GM18499 (cell line): ENCODE data around the gene P4HA2.

Experiments
- ATAC-seq: cut with Tn5 transposase; IDR thresholded peaks from one replicate; pipeline ENCODE4 v1.9.1; 2021; ENCODE audit warnings: moderate number of reproducible peaks; ENCODE audit not compliant: insufficient read depth, unreplicated experiment

Gene P4HA2

GRCh38 chr5:132265336-132266030 is 37.8 kb upstream of the P4HA2 start:
- no peak for ATAC-seq

DNA sequence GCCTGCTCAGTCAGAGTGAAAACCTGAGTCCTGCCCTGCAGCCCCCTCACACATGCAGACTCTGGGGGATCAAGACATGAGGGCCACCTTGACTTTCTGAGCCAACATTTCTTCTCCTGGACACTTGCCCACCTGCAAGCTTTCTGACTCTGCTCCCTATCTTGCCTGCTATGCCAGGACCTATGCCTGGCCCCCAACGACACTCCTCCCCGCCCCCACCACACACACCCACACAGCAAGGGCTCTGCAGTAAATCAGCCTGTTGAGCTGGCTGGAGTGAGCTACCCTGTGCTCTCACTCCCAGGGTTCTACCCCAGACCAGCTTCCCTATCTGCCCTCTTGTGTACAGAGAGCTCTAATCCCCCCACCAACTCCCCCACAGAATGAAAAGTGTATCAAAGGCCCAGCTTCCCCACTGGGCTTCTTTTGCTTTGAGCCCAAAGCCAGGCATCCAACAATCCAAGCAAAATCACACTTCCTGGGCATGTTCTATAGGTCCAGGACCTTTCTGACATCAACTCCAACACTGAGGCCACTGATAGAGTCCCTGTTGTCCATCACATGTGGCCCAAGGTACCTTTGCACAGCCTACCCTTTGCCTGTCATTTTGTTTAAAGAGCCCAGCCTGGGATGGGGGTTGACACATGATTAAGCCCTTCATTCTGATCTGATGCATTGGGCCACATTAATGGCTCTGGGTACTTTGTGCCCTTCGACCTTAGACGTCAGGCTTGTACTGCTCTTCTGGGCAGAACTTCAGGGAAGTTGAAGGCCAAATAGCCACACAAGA is 37.1 kb upstream of the P4HA2 start:
- ATAC-seq, result no peak

GRCh38 chr5:132263548-132264261 is 36.1 kb upstream of the P4HA2 start:
- no peak for ATAC-seq

DNA sequence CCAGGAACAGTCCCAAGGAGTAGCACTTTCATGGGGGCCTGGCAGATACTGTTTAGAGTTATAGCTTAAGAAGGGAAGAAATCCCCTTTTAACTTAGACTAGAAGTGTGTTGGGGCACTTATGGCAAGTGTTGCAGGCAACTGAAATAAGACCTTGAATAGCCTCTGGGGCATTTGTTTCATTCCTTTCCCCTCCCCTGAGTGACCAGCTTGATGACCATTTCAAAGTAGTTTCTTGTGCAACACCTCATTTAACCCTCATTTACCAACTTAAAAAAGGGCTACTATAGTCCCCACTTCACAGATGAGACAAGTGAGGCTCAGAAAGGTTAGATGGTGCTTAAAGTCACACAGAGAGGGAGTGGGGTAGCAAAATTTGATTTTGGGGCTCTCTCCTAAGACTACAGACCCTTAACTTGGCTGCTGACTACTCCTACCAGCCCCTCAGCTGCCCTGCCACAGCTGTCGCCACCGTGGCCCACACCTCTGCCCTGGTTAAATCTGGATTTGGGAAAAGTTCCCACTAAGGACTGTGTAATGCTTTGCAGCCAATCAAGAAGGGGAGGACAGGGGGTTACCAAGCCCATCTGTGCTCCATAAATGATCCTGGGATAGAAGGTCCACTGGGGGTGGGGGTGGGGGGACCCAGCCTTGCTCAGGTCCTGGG is 35.4 kb upstream of the P4HA2 start:
- no peak for ATAC-seq

DNA sequence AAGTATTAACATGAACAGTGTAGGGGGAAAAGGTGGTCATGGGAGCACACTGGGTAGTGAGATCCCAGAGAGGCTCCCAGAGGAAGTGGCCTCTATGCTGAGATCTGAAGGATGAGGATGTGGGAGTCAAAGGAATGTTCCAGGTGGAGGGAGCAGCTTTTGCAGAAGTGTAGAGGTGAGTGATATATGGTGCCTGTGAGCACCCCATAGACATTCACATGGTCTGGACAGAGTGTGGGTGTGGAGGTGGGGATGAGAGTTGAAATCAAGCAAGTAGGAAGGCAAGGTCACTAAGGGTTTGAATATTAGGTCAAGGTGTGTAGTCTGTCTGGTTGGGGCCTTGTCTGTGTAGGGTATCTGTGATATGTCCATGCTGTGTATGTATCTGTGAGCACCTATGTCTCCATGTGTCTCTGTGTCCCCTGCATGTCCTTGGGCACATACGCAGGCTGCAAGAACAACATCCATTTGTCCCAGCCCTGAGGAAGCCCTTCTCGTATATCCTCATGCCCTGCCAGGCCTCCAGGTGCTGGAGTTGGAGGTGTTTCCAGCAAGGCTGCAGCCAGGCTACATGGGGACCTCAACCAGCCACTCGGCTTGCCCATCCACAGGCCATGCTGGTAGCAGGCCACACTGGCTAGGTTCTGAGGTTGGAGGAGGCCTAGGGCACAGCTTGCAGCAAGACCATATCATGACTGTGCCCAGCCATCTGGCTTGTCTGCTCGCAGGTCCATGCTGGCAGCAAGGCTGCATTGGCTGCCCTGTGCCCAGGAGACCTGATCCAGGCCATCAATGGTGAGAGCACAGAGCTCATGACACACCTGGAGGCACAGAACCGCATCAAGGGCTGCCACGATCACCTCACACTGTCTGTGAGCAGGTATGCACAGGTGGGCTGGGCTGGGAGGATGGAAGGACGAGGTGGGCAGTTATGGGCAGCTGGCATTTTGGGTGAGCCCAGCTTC is 34.5 kb upstream of the P4HA2 start:
- no peak for ATAC-seq

GRCh38 chr5:132260714-132261551 is 33.3 kb upstream of the P4HA2 start:
- ATAC-seq, result no peak

DNA sequence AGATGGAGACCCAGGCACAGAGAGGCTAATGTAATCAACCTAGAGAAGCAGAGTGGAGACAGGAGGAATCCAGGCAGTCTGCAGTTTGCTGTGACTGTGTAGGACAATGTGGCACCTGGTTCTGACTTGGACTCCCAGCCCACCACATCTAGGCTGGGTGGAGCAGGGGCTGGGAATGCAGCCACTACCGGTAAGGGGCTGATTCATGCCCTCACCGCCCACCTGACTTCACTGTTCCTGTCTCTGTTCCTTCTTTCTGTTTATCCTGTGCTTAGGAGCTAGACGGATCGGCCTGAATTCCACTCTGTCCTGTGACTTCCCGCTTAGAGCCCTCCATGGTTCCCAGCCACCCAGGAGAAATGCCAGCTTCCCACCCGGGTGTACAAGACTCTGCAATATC is 32.4 kb upstream of the P4HA2 start:
- ATAC-seq, result no peak

DNA sequence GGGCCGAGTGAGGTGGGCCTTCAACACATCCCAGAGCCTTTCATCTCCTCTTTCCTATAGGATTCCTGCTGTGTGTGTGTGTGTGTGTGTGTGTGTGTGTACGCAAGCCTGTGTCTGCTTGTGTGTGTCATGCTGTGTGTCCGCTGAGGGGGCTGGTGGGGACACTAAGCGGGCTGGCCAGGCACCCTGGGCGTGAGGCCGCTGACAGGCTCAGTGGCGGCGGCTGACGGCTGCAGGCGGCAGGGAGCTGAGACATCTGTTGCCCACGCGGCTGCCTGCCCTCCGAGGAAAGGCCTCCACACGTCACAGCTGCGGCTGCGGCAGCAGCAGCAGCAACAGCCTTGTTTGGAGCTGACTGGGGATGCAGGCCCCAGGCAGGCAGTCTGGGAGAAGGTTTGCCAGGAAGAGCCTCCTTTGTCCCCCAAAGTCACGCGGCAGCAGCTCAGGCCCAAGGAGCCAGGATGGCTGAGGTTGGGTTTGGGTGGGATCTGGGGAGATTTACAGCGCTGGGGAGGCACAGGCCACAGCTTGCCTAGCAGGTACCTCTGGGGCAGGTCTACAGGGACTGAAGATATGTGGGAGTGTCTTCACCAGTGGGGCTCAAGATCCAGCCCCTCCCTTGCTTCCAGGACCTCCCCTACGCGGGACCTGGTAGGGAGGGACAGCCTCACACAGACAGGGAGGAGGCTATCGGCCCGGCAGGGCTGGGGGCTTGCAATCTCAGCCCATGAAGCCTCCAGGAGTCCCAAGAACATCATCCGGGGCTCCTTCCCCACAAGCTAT is 31.6 kb upstream of the P4HA2 start:
- no peak for ATAC-seq

DNA sequence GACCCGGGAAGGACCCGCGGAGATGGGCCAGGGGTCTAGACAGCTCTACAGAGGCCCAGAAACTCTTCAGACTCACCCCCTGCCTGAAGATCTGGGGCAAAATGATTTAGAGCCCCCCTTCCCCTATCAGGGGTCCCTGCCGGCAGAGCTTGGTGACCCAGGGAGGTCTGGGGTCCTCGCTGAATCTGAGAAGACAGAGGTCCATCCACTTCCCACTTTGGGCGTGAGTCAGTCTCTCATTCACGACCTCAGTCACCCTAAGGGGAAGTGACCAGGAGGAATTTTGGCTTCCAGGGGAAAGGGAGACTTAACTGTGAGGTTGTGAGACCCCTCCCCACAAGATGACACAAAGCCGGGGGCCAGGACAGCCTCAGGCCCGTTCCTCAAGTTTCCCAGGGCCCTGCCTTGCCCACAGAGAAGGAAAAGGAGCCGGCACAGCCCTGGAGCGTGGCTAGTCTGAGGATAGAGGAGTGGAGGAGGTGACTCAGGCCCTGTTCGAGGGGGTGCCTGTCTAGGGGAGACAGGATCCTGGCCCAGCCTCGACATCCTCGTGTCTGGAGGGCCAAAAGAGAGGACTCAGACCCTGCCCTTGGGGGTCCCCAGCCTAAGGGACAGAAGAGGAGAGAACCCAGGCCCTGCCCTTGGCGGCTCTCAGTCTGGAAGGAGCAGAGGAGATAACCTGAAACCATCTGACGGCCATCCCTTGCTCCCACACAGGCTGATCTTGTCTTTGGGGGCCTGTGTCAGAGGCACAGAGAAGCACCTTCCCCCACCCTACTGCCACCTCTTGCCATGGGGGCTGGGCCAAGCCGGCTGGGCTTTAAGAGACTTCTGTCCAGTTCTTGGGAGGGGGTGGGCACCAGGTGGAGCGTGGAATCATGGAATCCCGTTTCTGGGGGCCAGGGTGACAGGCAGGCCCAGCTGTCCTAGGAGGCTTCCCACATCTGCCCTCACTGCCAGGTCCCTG is 30.7 kb upstream of the P4HA2 start:
- ATAC-seq, result no peak

- ATAC-seq, result no peak
These were observed 29.8 kb upstream of the P4HA2 start, which contains the start of gene PDLIM4 for GRCh38 chr5:132257131-132258101. Gene PDLIM4 (plus strand): TSS chr5:132257696. CDS start chr5:132257735, 39 bp downstream.

- no peak for ATAC-seq
These were observed 29.1 kb upstream of the P4HA2 start for GRCh38 chr5:132256783-132257130.

DNA sequence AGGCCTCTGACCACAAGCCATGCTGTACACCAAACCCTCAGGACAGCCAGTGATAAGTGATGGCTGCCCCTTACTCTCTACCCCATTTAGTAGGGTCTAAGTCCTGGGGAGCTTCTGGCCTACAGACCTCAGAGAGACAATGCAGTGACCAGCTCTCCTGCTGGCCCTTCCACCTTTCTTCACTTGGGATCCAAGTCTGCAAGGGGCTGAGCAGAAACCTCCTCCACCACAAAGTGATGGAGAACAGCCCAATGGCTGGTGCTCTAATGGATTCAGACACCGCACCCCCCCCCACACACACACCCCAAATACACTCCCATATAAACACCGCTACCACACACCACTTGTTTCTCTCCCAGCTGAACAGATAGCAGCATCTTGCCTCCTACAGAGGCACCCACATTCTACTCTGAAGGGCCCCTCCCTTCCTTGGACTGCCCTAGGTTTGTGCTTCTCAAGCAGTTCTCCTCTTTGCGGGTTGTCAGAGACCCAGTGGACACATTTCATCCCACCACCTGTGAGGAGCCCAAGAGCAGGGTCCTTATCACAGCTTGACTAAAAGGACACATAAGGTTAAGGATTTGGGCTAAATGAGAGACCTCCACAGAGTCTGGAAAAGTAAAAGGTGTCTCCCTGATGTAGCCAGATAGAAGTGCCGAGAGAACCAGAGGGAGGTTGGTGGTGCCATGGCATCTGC is 28.6 kb upstream of the P4HA2 start:
- no peak for ATAC-seq

GRCh38 chr5:132254321-132254977 is 26.8 kb upstream of the P4HA2 start:
- ATAC-seq, result no peak

GRCh38 chr5:132253452-132254320 is 26.0 kb upstream of the P4HA2 start:
- ATAC-seq, result no peak
